T-cell (primary cell): ENCODE results near the gene CPO. TPM values are rescaled to one million over a fixed set of nuclear protein-coding genes. Genes with fewer than 3 reads are reported as not detected.

Source experiments
- ATAC-seq, 4 experiments: fragments of 200-7000 bp in 3 of 4; fragments of 150-1000 bp in 1 of 4; cut with Tn5 transposase; replicated peaks in 1 of 4; 1 replicate in 3 of 4; 2 replicates in 1 of 4; pipeline ENCODE4 v1.10.0; 2021; ENCODE audit warnings: moderate library complexity in 3 of 4, mild to moderate bottlenecking in 2 of 4, moderate number of reproducible peaks in 1 of 4
- CTCF ChIA-PET, 2 donors: fragments of 300-600 bp; sonication (Branson Sonifier 250); formaldehyde crosslinking; loops; one replicate each; lab custom pipeline; 2022; ENCODE audit warnings: antibody characterized with exemption in 2 of 2; lab: Charles Lee
- POLR2A ChIA-PET, 2 donors: fragments of 300-600 bp; sonication (Branson Sonifier 250); formaldehyde crosslinking; loops; one replicate each; lab custom pipeline; 2022; ENCODE audit warnings: antibody characterized with exemption in 2 of 2; lab: Charles Lee
- DNase-seq, 35 experiments: peaks; one replicate each; pipeline versions ENCODE4 v3.0.0 to v3.0.0-alpha.2; 2013 to 2023
- H3K27ac ChIP-seq: one replicate; pipeline ENCODE4 v1.5.1; 2013; ENCODE audit warnings: low read length
- H3K27me3 ChIP-seq, 2 experiments: replicated peaks in 1 of 2; 1 replicate in 1 of 2; 2 replicates in 1 of 2; pipeline versions ENCODE4 v1.6.1 to v1.7.0; 2013; ENCODE audit warnings: low read length in 1 of 2, mixed read lengths in 1 of 2; ENCODE audit not compliant: control insufficient read depth in 2 of 2, insufficient read depth in 2 of 2; ENCODE audit errors: extremely low read depth in 1 of 2
- H3K36me3 ChIP-seq, 2 donors: 1 replicate in 1 of 2; 2 replicates in 1 of 2; pipeline versions ENCODE4 v1.6.1 to v1.7.0; 2013; ENCODE audit warnings: low read length in 1 of 2; ENCODE audit not compliant: control insufficient read depth in 2 of 2, insufficient read depth in 1 of 2; ENCODE audit errors: extremely low read depth in 1 of 2
- H3K4me1 ChIP-seq, 2 experiments: 1 replicate in 1 of 2; 2 replicates in 1 of 2; pipeline versions ENCODE4 v1.6.1 to v1.7.0; 2013; ENCODE audit warnings: low read length in 2 of 2, mixed read lengths in 1 of 2; ENCODE audit not compliant: insufficient read depth in 2 of 2, control insufficient read depth in 1 of 2; ENCODE audit errors: extremely low read depth in 1 of 2
- H3K4me3 ChIP-seq, 2 donors: 1 replicate in 1 of 2; 2 replicates in 1 of 2; pipeline versions ENCODE4 v1.5.1 to v1.7.0; 2013; ENCODE audit warnings: mild to moderate bottlenecking in 2 of 2, low read length in 1 of 2, moderate library complexity in 1 of 2; ENCODE audit not compliant: control insufficient read depth in 1 of 2; ENCODE audit errors: extremely low read depth in 1 of 2
- H3K9me3 ChIP-seq: 2 replicates; pipeline ENCODE4 v1.7.0; 2013
- H3K27ac Mint-ChIP-seq, 2 donors: one replicate each; pipeline ENCODE4 v1.8.0; 2020 to 2021; ENCODE audit warnings: mild to moderate bottlenecking in 2 of 2, mixed read lengths in 2 of 2
- H3K27me3 Mint-ChIP-seq, 2 donors: one replicate each; pipeline ENCODE4 v1.8.0; 2021 to 2022; ENCODE audit warnings: mixed read lengths in 2 of 2
- H3K36me3 Mint-ChIP-seq: one replicate; pipeline ENCODE4 v1.8.0; 2021; ENCODE audit warnings: mixed read lengths
- H3K4me1 Mint-ChIP-seq, 3 donors: one replicate each; pipeline ENCODE4 v1.8.0; 2020 to 2022; ENCODE audit warnings: mixed read lengths in 3 of 3, mild to moderate bottlenecking in 1 of 3
- H3K4me3 Mint-ChIP-seq, 3 donors: one replicate each; pipeline ENCODE4 v1.8.0; 2020 to 2022; ENCODE audit warnings: mild to moderate bottlenecking in 3 of 3, mixed read lengths in 3 of 3, moderate library complexity in 3 of 3
- H3K9me3 Mint-ChIP-seq, 3 donors: one replicate each; pipeline ENCODE4 v1.8.0; 2020 to 2022; ENCODE audit warnings: mixed read lengths in 3 of 3
- WGBS: methylation state at CpG from one replicate; pipeline ENCODE4 v1.1.5; 2013; ENCODE audit warnings: missing lambda C conversion rate; ENCODE audit not compliant: insufficient coverage; 5-methylcytosine and 5-hydroxymethylcytosine counted together
- total RNA-seq, 35 experiments: library from RNA in 6 of 35; stranded (reverse) in 6 of 35; fragments of 120-200 nt in 1 of 35; gene quantifications; one replicate each; pipeline versions ENCODE4 v1.2.1 to v1.2.4 and lab custom pipeline; 2013 to 2026

The CPO gene
- total RNA-seq, 5 donors from 2014 or later (not counting 1 experiment from before 2014, with no cell fraction given), result 0.30 TPM; not detected in 4

DNA sequence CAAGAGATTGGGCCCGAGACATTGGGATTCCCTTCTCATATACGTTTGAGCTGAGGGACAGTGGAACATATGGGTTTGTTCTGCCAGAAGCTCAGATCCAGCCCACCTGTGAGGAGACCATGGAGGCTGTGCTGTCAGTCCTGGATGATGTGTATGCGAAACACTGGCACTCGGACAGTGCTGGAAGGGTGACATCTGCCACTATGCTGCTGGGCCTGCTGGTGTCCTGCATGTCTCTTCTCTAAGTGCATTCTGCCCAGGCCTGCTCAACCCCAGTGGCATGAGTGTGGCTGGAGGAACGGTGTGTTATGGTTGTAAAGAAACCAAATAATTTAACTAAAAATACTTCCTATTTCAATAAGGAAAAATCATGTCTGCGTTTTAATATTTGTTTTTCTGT lies 29.9 kb downstream of the CPO start:
- H3K27me3 Mint-ChIP-seq, result peaks cover 0 to 6% of the 10 kb centered on the region in 2 donors
- H3K27ac Mint-ChIP-seq, result no peak overlapping the region
- 87% methylated on average over 4 of the region's 6 CpGs for WGBS
- ATAC-seq (no peak), DNase-seq (no peak)
- H3K4me3 Mint-ChIP-seq, result no peak overlapping the region
- Histone ChIP-seq H3K4me1 (no peaks in the 10 kb centered on the region), H3K9me3 (no peaks in the 10 kb centered on the region), H3K27me3 (no peaks in the 10 kb centered on the region), H3K27ac (no peak overlapping the region), H3K4me3 (no peak overlapping the region), H3K36me3 (no peaks in the 10 kb centered on the region)
- no peaks in the 10 kb centered on the region for H3K4me1 Mint-ChIP-seq
- POLR2A ChIA-PET, result no interaction called here
- H3K9me3 Mint-ChIP-seq, result no peaks in the 10 kb centered on the region
- CTCF ChIA-PET, result interaction anchor here in 1 of 2 donors (0.6 kb wide), 2 partner anchors 329 to 480 kb away, joined by 3 to 7 read pairs; no protein-coding TSS in a partner anchor
- no peaks in the 10 kb centered on the region for H3K36me3 Mint-ChIP-seq

DNA sequence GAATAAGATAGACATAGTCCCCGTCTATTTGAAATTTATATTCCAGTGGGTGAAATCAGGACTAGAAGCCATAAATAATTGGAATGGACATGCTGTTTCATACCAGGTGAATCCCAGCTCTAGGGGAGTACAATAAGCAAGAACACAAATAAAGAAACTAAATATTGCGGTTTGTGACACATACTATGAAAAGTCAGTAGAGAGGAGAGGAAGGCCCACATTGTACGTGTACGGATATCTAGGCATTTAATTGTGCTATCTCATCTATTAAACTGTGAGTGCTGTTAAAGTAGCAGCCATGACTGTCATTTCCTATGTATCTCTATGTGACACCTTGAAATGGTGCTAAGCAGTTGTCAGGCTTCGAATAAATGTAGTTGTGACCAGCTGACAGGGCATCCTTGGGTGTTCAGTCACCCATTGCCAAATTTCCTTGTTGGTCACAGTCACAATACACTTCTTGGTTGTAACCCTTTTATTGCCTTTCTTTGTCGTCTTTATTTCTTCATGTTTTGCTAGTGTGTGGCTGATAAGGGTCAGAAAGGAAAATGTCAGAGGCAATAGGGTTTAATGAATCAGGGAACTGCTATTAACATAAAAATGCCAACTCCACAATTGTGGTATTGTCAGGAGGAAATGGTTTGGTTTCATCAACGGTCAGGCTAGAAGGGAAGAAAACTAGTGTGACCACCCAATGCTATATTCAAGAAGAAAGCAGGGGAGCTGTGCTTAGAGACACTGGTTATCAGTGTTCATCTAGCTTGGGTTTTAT lies 31.5 kb downstream of the CPO start:
- no CpG with 5 or more reads among the region's 7 CpGs for WGBS
- peaks cover 0 to 5% (median 0%) of the 10 kb centered on the region in 3 donors for H3K9me3 Mint-ChIP-seq
- no peak overlapping the region for H3K4me3 Mint-ChIP-seq
- no peaks in the 10 kb centered on the region for H3K27me3 ChIP-seq
- POLR2A ChIA-PET, result no interaction called here
- no peak for ATAC-seq
- CTCF ChIA-PET, result no interaction called here
- H3K9me3 ChIP-seq, result no peaks in the 10 kb centered on the region
- H3K27ac ChIP-seq, result no peak overlapping the region
- no peaks in the 10 kb centered on the region for H3K4me1 ChIP-seq
- no peak overlapping the region for H3K4me3 ChIP-seq
- H3K27me3 Mint-ChIP-seq, result peaks cover 4 to 6% of the 10 kb centered on the region in 2 donors
- no peak for DNase-seq
- H3K36me3 ChIP-seq, result no peaks in the 10 kb centered on the region
- no peaks in the 10 kb centered on the region for H3K36me3 Mint-ChIP-seq
- no peak overlapping the region for H3K27ac Mint-ChIP-seq
- no peaks in the 10 kb centered on the region for H3K4me1 Mint-ChIP-seq

DNA sequence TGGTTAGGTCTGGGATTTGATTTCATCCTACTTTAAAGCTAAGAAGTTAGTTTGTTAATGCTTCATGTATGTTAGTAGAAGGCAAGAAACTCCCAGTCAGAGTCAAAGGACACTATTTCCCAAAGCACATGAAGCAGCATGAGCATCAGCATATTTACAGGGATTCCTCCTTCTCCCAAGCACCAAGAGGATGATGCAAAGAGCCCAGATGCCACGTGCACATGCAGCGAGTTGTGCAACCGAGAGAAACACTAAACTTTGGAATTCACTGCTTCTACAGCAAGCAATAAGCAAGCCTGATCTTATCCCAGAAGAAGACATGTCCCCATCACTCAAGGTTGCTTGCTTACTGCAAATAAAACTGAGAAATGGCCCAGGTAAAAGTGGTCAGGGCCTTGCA lies 32.5 kb downstream of the CPO start:
- Histone ChIP-seq H3K4me1 (no peaks in the 10 kb centered on the region), H3K9me3 (no peaks in the 10 kb centered on the region), H3K36me3 (no peaks in the 10 kb centered on the region), H3K27ac (no peak overlapping the region), H3K4me3 (no peak overlapping the region), H3K27me3 (no peaks in the 10 kb centered on the region)
- no peak overlapping the region for H3K27ac Mint-ChIP-seq
- no peaks in the 10 kb centered on the region for H3K36me3 Mint-ChIP-seq
- no peaks in the 10 kb centered on the region for H3K4me1 Mint-ChIP-seq
- DNase-seq (no peak), ATAC-seq (no peak)
- ChIA-PET POLR2A (no interaction called here), CTCF (no interaction called here)
- H3K4me3 Mint-ChIP-seq, result no peak overlapping the region
- peaks cover 4 to 6% of the 10 kb centered on the region in 2 donors for H3K27me3 Mint-ChIP-seq
- no CpG with 5 or more reads among the region's 3 CpGs for WGBS
- peaks cover 0 to 5% (median 0%) of the 10 kb centered on the region in 3 donors for H3K9me3 Mint-ChIP-seq

DNA sequence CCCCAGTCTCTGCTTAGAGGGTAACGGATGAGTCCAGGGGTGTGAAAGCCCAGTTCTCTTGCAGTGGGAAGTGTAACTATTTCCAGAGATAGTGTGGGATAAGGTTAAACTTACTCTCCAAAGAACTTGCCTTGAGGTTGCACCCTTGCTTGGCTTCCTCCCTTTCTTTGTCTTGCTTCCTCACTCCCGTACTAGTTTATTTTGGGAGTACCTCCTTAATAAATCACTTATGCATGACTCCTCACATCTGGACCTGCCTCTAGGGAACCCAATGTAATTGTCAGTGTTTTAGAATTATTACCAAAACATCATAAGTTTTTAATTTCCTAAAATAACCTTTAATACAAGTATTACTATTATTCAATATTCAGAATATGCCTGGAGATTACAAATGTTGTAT lies 35.2 kb downstream of the CPO start:
- CTCF ChIA-PET, result no interaction called here
- Mint-ChIP-seq H3K27ac (no peak overlapping the region), H3K4me3 (no peak overlapping the region), H3K9me3 (peaks cover 0 to 5% (median 0%) of the 10 kb centered on the region in 3 donors), H3K36me3 (no peaks in the 10 kb centered on the region), H3K4me1 (no peaks in the 10 kb centered on the region), H3K27me3 (peaks cover 9 to 12% of the 10 kb centered on the region in 2 donors)
- Histone ChIP-seq H3K4me3 (no peak overlapping the region), H3K27ac (no peak overlapping the region), H3K27me3 (no peaks in the 10 kb centered on the region), H3K36me3 (no peaks in the 10 kb centered on the region), H3K4me1 (no peaks in the 10 kb centered on the region), H3K9me3 (no peaks in the 10 kb centered on the region)
- no peak for ATAC-seq
- POLR2A ChIA-PET, result no interaction called here
- DNase-seq, result no peak
- no CpG with 5 or more reads among the region's 2 CpGs for WGBS

DNA sequence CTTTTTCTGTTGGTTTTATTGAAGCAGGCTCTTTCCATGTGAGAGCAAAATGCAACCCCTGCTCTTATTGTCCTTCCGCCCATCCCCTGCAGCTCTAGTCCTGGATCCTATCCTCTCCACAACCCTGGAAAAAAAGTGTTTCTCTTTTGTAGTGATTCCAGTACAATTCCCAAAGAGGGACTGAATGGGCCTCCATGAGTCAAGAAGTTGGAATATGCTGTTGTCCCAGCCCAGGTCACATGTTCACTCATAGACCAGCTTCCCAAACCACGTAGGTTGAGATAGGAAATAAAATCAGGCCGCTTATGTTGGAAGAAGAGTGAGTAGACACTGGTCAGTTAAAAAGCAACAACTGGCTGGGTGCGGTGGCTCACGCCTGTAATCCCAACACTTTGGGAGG lies 39.4 kb downstream of the CPO start:
- 100% methylated on average over 2 of the region's 5 CpGs for WGBS
- H3K27me3 Mint-ChIP-seq, result peaks cover 4 to 12% of the 10 kb centered on the region in 2 donors
- ATAC-seq, result no peak
- Histone ChIP-seq H3K4me3 (no peak overlapping the region), H3K27ac (no peak overlapping the region), H3K36me3 (no peaks in the 10 kb centered on the region), H3K27me3 (no peaks in the 10 kb centered on the region), H3K9me3 (no peaks in the 10 kb centered on the region), H3K4me1 (peaks cover 0 to 11% of the 10 kb centered on the region in 2 experiments)
- CTCF ChIA-PET, result interaction anchor here in 1 of 2 donors (0.6 kb wide), 2 partner anchors 194 to 248 kb away, joined by 4 to 5 read pairs; no protein-coding TSS in a partner anchor
- no peak overlapping the region for H3K27ac Mint-ChIP-seq
- no peak overlapping the region for H3K4me3 Mint-ChIP-seq
- no peak for DNase-seq
- peaks cover 5 to 8% (median 6%) of the 10 kb centered on the region in 3 donors for H3K4me1 Mint-ChIP-seq
- H3K36me3 Mint-ChIP-seq, result no peaks in the 10 kb centered on the region
- POLR2A ChIA-PET, result no interaction called here
- H3K9me3 Mint-ChIP-seq, result peaks cover 0 to 5% (median 0%) of the 10 kb centered on the region in 3 donors

DNA sequence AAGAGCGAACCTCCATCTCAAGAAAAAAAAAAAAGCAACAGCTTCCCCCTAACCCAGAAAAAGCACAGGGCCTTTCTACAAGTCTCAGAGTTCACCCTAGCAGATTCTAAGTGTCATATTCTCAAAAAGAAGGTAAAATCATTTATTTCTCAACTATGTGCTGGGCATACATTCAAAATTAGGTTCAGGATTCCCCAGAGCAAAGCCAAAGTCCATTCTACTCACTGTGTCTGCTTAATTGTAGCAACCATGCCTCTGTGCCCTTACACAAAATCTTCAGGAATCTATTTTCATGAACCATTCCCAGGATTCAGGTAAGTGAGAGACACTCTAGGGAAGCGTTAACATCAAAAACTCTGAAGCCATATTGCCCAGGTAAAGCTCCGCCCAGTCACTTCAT lies 40.0 kb downstream of the CPO start:
- Histone ChIP-seq H3K27me3 (no peaks in the 10 kb centered on the region), H3K4me3 (no peak overlapping the region), H3K9me3 (no peaks in the 10 kb centered on the region), H3K27ac (no peak overlapping the region), H3K36me3 (no peaks in the 10 kb centered on the region), H3K4me1 (peaks cover 0 to 11% of the 10 kb centered on the region in 2 experiments)
- 100% methylated on average over 2 of the region's 3 CpGs for WGBS
- Mint-ChIP-seq H3K4me1 (peaks cover 6 to 8% (median 6%) of the 10 kb centered on the region in 3 donors), H3K27ac (no peak overlapping the region), H3K36me3 (no peaks in the 10 kb centered on the region), H3K9me3 (peaks cover 0 to 5% (median 0%) of the 10 kb centered on the region in 3 donors), H3K4me3 (no peak overlapping the region), H3K27me3 (peaks cover 3 to 12% of the 10 kb centered on the region in 2 donors)
- ATAC-seq, result no peak
- POLR2A ChIA-PET, result no interaction called here
- no peak for DNase-seq
- CTCF ChIA-PET, result interaction anchor here in 1 of 2 donors (0.6 kb wide), 1 partner anchor 138 kb away, joined by 4 read pairs; no protein-coding TSS in a partner anchor
